ENCODE measurements around the gene ERH. TPM values are rescaled to one million over a fixed set of nuclear protein-coding genes. Genes with fewer than 3 reads are reported as not detected.
"Not testable (repeated sequence)": the region's sequence is repeated elsewhere in the genome, so short reads cannot be mapped to it uniquely, and the experiment has no call there.

ERH gene
- polyA plus RNA-seq, 3 donors = 63.6 to 67.0 (median 64.3) TPM

GRCh38 chr14:69423279-69423678 is 25.2 kb upstream of the ERH start:
- DNase-seq = no peak
- intact Hi-C loops (cut with micrococcal nuclease) = no loop called here
- TF ChIP-seq, protein P1, sequence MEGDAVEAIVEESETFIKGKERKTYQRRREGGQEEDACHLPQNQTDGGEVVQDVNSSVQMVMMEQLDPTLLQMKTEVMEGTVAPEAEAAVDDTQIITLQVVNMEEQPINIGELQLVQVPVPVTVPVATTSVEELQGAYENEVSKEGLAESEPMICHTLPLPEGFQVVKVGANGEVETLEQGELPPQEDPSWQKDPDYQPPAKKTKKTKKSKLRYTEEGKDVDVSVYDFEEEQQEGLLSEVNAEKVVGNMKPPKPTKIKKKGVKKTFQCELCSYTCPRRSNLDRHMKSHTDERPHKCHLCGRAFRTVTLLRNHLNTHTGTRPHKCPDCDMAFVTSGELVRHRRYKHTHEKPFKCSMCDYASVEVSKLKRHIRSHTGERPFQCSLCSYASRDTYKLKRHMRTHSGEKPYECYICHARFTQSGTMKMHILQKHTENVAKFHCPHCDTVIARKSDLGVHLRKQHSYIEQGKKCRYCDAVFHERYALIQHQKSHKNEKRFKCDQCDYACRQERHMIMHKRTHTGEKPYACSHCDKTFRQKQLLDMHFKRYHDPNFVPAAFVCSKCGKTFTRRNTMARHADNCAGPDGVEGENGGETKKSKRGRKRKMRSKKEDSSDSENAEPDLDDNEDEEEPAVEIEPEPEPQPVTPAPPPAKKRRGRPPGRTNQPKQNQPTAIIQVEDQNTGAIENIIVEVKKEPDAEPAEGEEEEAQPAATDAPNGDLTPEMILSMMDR (IDR thresholded peaks at IDR 0.05) = no peak
- Histone ChIP-seq H3K9ac (ENCODE audit: insufficient read depth, low read length, poor library complexity, severe bottlenecking) (no peak overlapping the region), H3K36me3 (replicated peaks in 1 of 2; ENCODE audit: control insufficient read depth in 1 of 2, insufficient read depth in 2 of 2, low read length in 2 of 2) (peaks cover 29 to 46% of the 10 kb centered on the region in 2 donors), H3K4me1 (ENCODE audit: control insufficient read depth in 1 of 2, insufficient read depth in 2 of 2, low read length in 2 of 2) (peaks cover 3 to 10% of the 10 kb centered on the region in 2 donors), H3K4me2 (replicated peaks; ENCODE audit: extremely low read depth, low read length, poor library complexity, severe bottlenecking) (no peak overlapping the region), H4K20me1 (ENCODE audit: insufficient read depth, low read length) (peaks cover 21% of the 10 kb centered on the region), H3K27me3 (ENCODE audit: control insufficient read depth in 2 of 2, insufficient read depth in 2 of 2, low read length in 2 of 2) (no peaks in the 10 kb centered on the region), H3K79me2 (ENCODE audit: insufficient read depth, low read length) (peaks cover 33% of the 10 kb centered on the region), H3K4me3 (replicated peaks in 1 of 3; ENCODE audit: low read depth in 2 of 3, low read length in 3 of 3) (no peak overlapping the region), H3K27ac (ENCODE audit: low read depth in 1 of 2, low read length in 2 of 2) (no peak overlapping the region), H3K9me3 (replicated peaks in 1 of 2; ENCODE audit: control insufficient read depth in 1 of 2, insufficient read depth in 1 of 2, low read length in 2 of 2) (no peaks in the 10 kb centered on the region), H2AFZ (ENCODE audit: insufficient read depth, low read depth, low read length, poor library complexity, severe bottlenecking) (no peak overlapping the region)
- Mint-ChIP-seq H3K27me3 (ENCODE audit: low read depth in 3 of 3) (no peaks in the 10 kb centered on the region), H3K4me3 (no peak overlapping the region), H3K9me3 (peaks cover 0 to 10% (median 0%) of the 10 kb centered on the region in 7 donors), H3K4me1 (peaks cover 14% of the 10 kb centered on the region), H3K27ac (no peak overlapping the region), H3K36me3 (peaks cover 46 to 54% of the 10 kb centered on the region in 2 donors)
- 100% methylated on average over 4 of the region's 4 CpGs for WGBS (ENCODE audit: insufficient coverage)

DNA sequence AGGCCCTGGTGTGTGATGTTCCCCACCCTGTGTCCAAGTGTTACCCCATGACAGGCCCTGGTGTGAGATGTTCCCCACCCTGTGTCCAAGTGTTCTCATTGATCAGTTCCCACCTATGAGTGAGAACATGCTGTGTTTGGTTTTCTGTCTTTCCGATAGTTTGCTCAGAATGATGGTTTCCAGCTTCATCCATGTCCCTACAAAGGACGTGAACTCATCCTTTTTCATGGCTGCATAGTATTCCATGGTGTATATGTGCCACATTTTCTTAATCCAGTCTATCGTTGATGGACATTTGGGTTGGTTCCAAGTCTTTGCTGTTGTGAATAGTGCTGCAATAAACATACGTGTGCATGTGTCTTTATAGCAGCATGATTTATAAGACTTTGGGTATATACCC is 18.0 kb upstream of the ERH start:
- H3K27ac ChIP-seq (ENCODE audit: low read depth in 1 of 2, low read length in 2 of 2); H3K4me2 ChIP-seq (replicated peaks; ENCODE audit: extremely low read depth, low read length, poor library complexity, severe bottlenecking); H3K27me3 Mint-ChIP-seq (ENCODE audit: low read depth in 3 of 3); H2AFZ ChIP-seq (ENCODE audit: insufficient read depth, low read depth, low read length, poor library complexity, severe bottlenecking); H3K36me3 ChIP-seq (replicated peaks in 1 of 2; ENCODE audit: control insufficient read depth in 1 of 2, insufficient read depth in 2 of 2, low read length in 2 of 2); H3K27ac Mint-ChIP-seq; DNase-seq; H3K4me1 ChIP-seq (ENCODE audit: control insufficient read depth in 1 of 2, insufficient read depth in 2 of 2, low read length in 2 of 2); H3K9ac ChIP-seq (ENCODE audit: insufficient read depth, low read length, poor library complexity, severe bottlenecking); H3K4me3 Mint-ChIP-seq; H3K9me3 ChIP-seq (replicated peaks in 1 of 2; ENCODE audit: control insufficient read depth in 1 of 2, insufficient read depth in 1 of 2, low read length in 2 of 2); H3K4me3 ChIP-seq (replicated peaks in 1 of 3; ENCODE audit: low read depth in 2 of 3, low read length in 3 of 3); intact Hi-C loops (cut with micrococcal nuclease); H3K36me3 Mint-ChIP-seq; H3K27me3 ChIP-seq (ENCODE audit: control insufficient read depth in 2 of 2, insufficient read depth in 2 of 2, low read length in 2 of 2): not testable (repeated sequence)
- H3K79me2 ChIP-seq (ENCODE audit: insufficient read depth, low read length) = peaks cover 55% of the 10 kb centered on the region
- peaks cover 0 to 12% (median 7%) of the 10 kb centered on the region in 7 donors for H3K9me3 Mint-ChIP-seq
- H4K20me1 ChIP-seq (ENCODE audit: insufficient read depth, low read length) = peaks cover 36% of the 10 kb centered on the region
- H3K4me1 Mint-ChIP-seq = peaks cover 15% of the 10 kb centered on the region
- WGBS (ENCODE audit: insufficient coverage) = no CpG with 5 or more reads among the region's 4 CpGs
